Duodenal mucosa (tissue), 2 donors: ENCODE data around the gene ALK.

Experiments used
- H3K27ac ChIP-seq: one replicate; pipeline ENCODE4 v1.7.0; 2013; ENCODE audit warnings: low read depth, low read length
- H3K27me3 ChIP-seq, 2 donors: one replicate each; pipeline ENCODE4 v1.7.0; 2013; ENCODE audit warnings: low read length in 2 of 2, control low read depth in 1 of 2; ENCODE audit not compliant: insufficient read depth in 2 of 2, control insufficient read depth in 1 of 2
- H3K36me3 ChIP-seq, 2 donors: one replicate each; pipeline ENCODE4 v1.7.0; 2013; ENCODE audit warnings: low read length in 2 of 2, control low read depth in 1 of 2; ENCODE audit not compliant: insufficient read depth in 2 of 2, control insufficient read depth in 1 of 2
- H3K4me1 ChIP-seq, 2 donors: one replicate each; pipeline ENCODE4 v1.7.0; 2013; ENCODE audit warnings: low read length in 2 of 2, control low read depth in 1 of 2; ENCODE audit not compliant: insufficient read depth in 2 of 2, control insufficient read depth in 1 of 2
- H3K4me3 ChIP-seq, 2 donors: one replicate each; pipeline ENCODE4 v1.7.0; 2013; ENCODE audit warnings: low read length in 2 of 2, low read depth in 1 of 2
- H3K9ac ChIP-seq, 2 donors: one replicate each; pipeline ENCODE4 v1.7.0; 2013; ENCODE audit warnings: low read length in 2 of 2, low read depth in 1 of 2
- H3K9me3 ChIP-seq, 2 donors: one replicate each; pipeline ENCODE4 v1.7.0; 2013; ENCODE audit warnings: low read length in 2 of 2, control low read depth in 1 of 2; ENCODE audit not compliant: control insufficient read depth in 1 of 2

ALK gene

GRCh38 chr2:29910960-29911359, 10.4 kb downstream of the ALK start:
- Histone ChIP-seq H3K4me1 (no peaks in the 10 kb centered on the region), H3K27me3 (peaks cover 2 to 4% of the 10 kb centered on the region in 2 donors), H3K9me3 (no peaks in the 10 kb centered on the region), H3K4me3 (no peak overlapping the region), H3K27ac (no peak overlapping the region), H3K9ac (no peak overlapping the region), H3K36me3 (no peaks in the 10 kb centered on the region)

- no peak overlapping the region for H3K9ac ChIP-seq
- no peak overlapping the region for H3K4me3 ChIP-seq
- no peak overlapping the region for H3K27ac ChIP-seq
- no peaks in the 10 kb centered on the region for H3K36me3 ChIP-seq
- no peaks in the 10 kb centered on the region for H3K4me1 ChIP-seq
- H3K9me3 ChIP-seq, result no peaks in the 10 kb centered on the region
- H3K27me3 ChIP-seq, result peaks cover 2 to 9% of the 10 kb centered on the region in 2 donors
Measured at GRCh38 chr2:29910465-29910864, 10.9 kb downstream of the ALK start.

- no peaks in the 10 kb centered on the region for H3K9me3 ChIP-seq
- no peak overlapping the region for H3K4me3 ChIP-seq
- H3K9ac ChIP-seq, result no peak overlapping the region
- peaks cover 5 to 10% of the 10 kb centered on the region in 2 donors for H3K27me3 ChIP-seq
- H3K4me1 ChIP-seq, result no peaks in the 10 kb centered on the region
- no peak overlapping the region for H3K27ac ChIP-seq
- H3K36me3 ChIP-seq, result no peaks in the 10 kb centered on the region
Measured at GRCh38 chr2:29902356-29902755, 19.0 kb downstream of the ALK start.

GRCh38 chr2:29900971-29901633, 20.3 kb downstream of the ALK start:
- Histone ChIP-seq H3K27me3 (peaks cover 5 to 7% of the 10 kb centered on the region in 2 donors), H3K27ac (no peak overlapping the region), H3K36me3 (no peaks in the 10 kb centered on the region)

GRCh38 chr2:29898999-29899398, 22.4 kb downstream of the ALK start:
- no peak overlapping the region for H3K9ac ChIP-seq
- no peak overlapping the region for H3K4me3 ChIP-seq
- H3K9me3 ChIP-seq, result no peaks in the 10 kb centered on the region
- H3K27me3 ChIP-seq, result peaks cover 0 to 11% of the 10 kb centered on the region in 2 donors
- no peaks in the 10 kb centered on the region for H3K4me1 ChIP-seq
- no peaks in the 10 kb centered on the region for H3K36me3 ChIP-seq
- no peak overlapping the region for H3K27ac ChIP-seq

More at GRCh38 chr2:29900971-29901633, 20.3 kb downstream of the ALK start:
- Histone ChIP-seq H3K4me1 (no peaks in the 10 kb centered on the region), H3K4me3 (no peak overlapping the region), H3K9me3 (no peaks in the 10 kb centered on the region), H3K9ac (no peak overlapping the region)

- H3K27ac ChIP-seq, result no peak overlapping the region
- H3K9ac ChIP-seq, result no peak overlapping the region
- H3K36me3 ChIP-seq, result no peaks in the 10 kb centered on the region
- no peaks in the 10 kb centered on the region for H3K9me3 ChIP-seq
- no peak overlapping the region for H3K4me3 ChIP-seq
- H3K4me1 ChIP-seq, result no peaks in the 10 kb centered on the region
- H3K27me3 ChIP-seq, result peaks cover 0 to 6% of the 10 kb centered on the region in 2 donors
Measured at GRCh38 chr2:29894822-29895614, 26.4 kb downstream of the ALK start.

- no peaks in the 10 kb centered on the region for H3K9me3 ChIP-seq
- H3K9ac ChIP-seq, result no peak overlapping the region
- no peaks in the 10 kb centered on the region for H3K4me1 ChIP-seq
- no peak overlapping the region for H3K27ac ChIP-seq
- H3K27me3 ChIP-seq, result peaks cover 0 to 4% of the 10 kb centered on the region in 2 donors
- no peaks in the 10 kb centered on the region for H3K36me3 ChIP-seq
- H3K4me3 ChIP-seq, result no peak overlapping the region
Measured at GRCh38 chr2:29892585-29893259, 28.7 kb downstream of the ALK start.

- no peak overlapping the region for H3K27ac ChIP-seq
Measured at GRCh38 chr2:29881089-29881730, 40.2 kb downstream of the ALK start.

GRCh38 chr2:29880084-29880483, 41.3 kb downstream of the ALK start:
- Histone ChIP-seq H3K9me3 (no peaks in the 10 kb centered on the region), H3K27me3 (peaks cover 0 to 3% of the 10 kb centered on the region in 2 donors)

More at GRCh38 chr2:29881089-29881730, 40.2 kb downstream of the ALK start:
- peaks cover 0 to 3% of the 10 kb centered on the region in 2 donors for H3K27me3 ChIP-seq
- no peak overlapping the region for H3K4me3 ChIP-seq
- H3K4me1 ChIP-seq, result no peaks in the 10 kb centered on the region
- H3K36me3 ChIP-seq, result no peaks in the 10 kb centered on the region
- H3K9me3 ChIP-seq, result no peaks in the 10 kb centered on the region
- no peak overlapping the region for H3K9ac ChIP-seq

More at GRCh38 chr2:29880084-29880483, 41.3 kb downstream of the ALK start:
- no peak overlapping the region for H3K9ac ChIP-seq
- no peaks in the 10 kb centered on the region for H3K4me1 ChIP-seq
- H3K27ac ChIP-seq, result no peak overlapping the region
- H3K36me3 ChIP-seq, result no peaks in the 10 kb centered on the region
- no peak overlapping the region for H3K4me3 ChIP-seq
